HL-60 (cell line): ENCODE data around the gene ZNF184.

Experiments
- DNase-seq, 2 experiments: peaks; one replicate each; pipeline ENCODE4 v3.0.0-alpha.2; 2010 to 2020; ENCODE audit warnings: low read depth in 1 of 2, low spot score in 1 of 2
- H3K27ac ChIP-seq: fragments of 250-450 bp; sonication (Bioruptor Pico); replicated peaks from 2 replicates; pipeline ENCODE4 v1.5.1; 2020; ENCODE audit warnings: mild to moderate bottlenecking, moderate library complexity
- H3K27me3 ChIP-seq: fragments of 250-450 bp; sonication (Bioruptor Pico); 2 replicates; pipeline ENCODE4 v1.5.1; 2021; ENCODE audit warnings: mild to moderate bottlenecking, moderate library complexity; ENCODE audit not compliant: insufficient read depth, poor library complexity, severe bottlenecking
- H3K4me3 ChIP-seq: replicated peaks from 2 replicates; pipeline ENCODE4 v1.5.1; 2011; ENCODE audit warnings: mild to moderate bottlenecking, control low read depth, low read length; ENCODE audit not compliant: insufficient read depth
- CTCF ChIP-seq: IDR thresholded peaks from one replicate; pipeline ENCODE4 v1.5.1; 2011; ENCODE audit warnings: low read length, control low read depth, inconsistent platforms; ENCODE audit not compliant: insufficient read depth
- GABPA ChIP-seq: IDR thresholded peaks from 2 replicates; pipeline ENCODE4 v1.6.1; 2012; ENCODE audit warnings: low read depth
- POLR2AphosphoS5 ChIP-seq: IDR thresholded peaks from 2 replicates; pipeline ENCODE4 v1.6.1; 2012; ENCODE audit warnings: low read depth
- REST ChIP-seq: IDR thresholded peaks from 2 replicates; pipeline ENCODE4 v1.6.1; 2012; ENCODE audit warnings: low read depth; ENCODE audit not compliant: insufficient replicate concordance
- SPI1 ChIP-seq: IDR thresholded peaks from 2 replicates; pipeline ENCODE4 v1.6.1; 2012; ENCODE audit warnings: low read depth, mild to moderate bottlenecking, borderline replicate concordance

ZNF184 gene

GRCh38 chr6:27414996-27415395, 57.9 kb downstream of the ZNF184 start:
- H3K27me3 ChIP-seq = no peaks in the 10 kb centered on the region
- H3K27ac ChIP-seq = no peak overlapping the region
- TF ChIP-seq REST = no peak
- no peak for DNase-seq
- no peak overlapping the region for H3K4me3 ChIP-seq

GRCh38 chr6:27414300-27414699, 58.6 kb downstream of the ZNF184 start:
- Histone ChIP-seq H3K4me3 (no peak overlapping the region), H3K27ac (no peak overlapping the region), H3K27me3 (no peaks in the 10 kb centered on the region)
- no peak for TF ChIP-seq REST
- no peak for TF ChIP-seq GABPA
- no peak for TF ChIP-seq CTCF
- no peak for TF ChIP-seq SPI1
- no peak for TF ChIP-seq POLR2AphosphoS5
- no peak for DNase-seq

- Histone ChIP-seq H3K27ac (no peak overlapping the region), H3K4me3 (no peak overlapping the region), H3K27me3 (no peaks in the 10 kb centered on the region)
- TF ChIP-seq SPI1 (no peak), CTCF (no peak), REST (no peak), GABPA (no peak), POLR2AphosphoS5 (no peak)
- DNase-seq = no peak
These were observed 65.6 kb downstream of the ZNF184 start for GRCh38 chr6:27407153-27407814.

- Histone ChIP-seq H3K4me3 (no peak overlapping the region), H3K27me3 (no peaks in the 10 kb centered on the region), H3K27ac (no peak overlapping the region)
- TF ChIP-seq REST (no peak), POLR2AphosphoS5 (no peak), GABPA (no peak), SPI1 (no peak), CTCF (no peak)
- DNase-seq = no peak
These were observed 66.8 kb downstream of the ZNF184 start for GRCh38 chr6:27406085-27406484.
